SK-N-SH treated with all-trans-retinoic acid at 6 μM for 48 hours (cell line): Measurements from ENCODE around the gene IFI27L1.
A peak's percentile ranks its signal among the peaks of the same experiment; 100 is the strongest.

Experiments
- ATAC-seq: fragments of 200-7000 bp; cut with Tn5 transposase; 3 replicates; pipeline ENCODE4 v1.9.1; 2020; ENCODE audit warnings: mild to moderate bottlenecking, moderate library complexity
- ARNTL ChIP-seq: fragments of 450-650 bp; formaldehyde crosslinking; IDR thresholded peaks from 2 replicates; pipeline ENCODE4 v1.5.0; 2020; ENCODE audit warnings: low read depth, mild to moderate bottlenecking, moderate library complexity, borderline replicate concordance
- BACH2 ChIP-seq: fragments of 250-450 bp; sonication (Bioruptor Pico); IDR thresholded peaks from 2 replicates; pipeline ENCODE4 v1.9.0; 2021; ENCODE audit warnings: mild to moderate bottlenecking, borderline replicate concordance
- CSDC2 ChIP-seq: fragments of 250-450 bp; sonication (Bioruptor Pico); IDR thresholded peaks from 2 replicates; pipeline ENCODE4 v1.5.0; 2020; ENCODE audit warnings: mild to moderate bottlenecking, moderate library complexity
- ESRRG ChIP-seq: fragments of 250-450 bp; sonication (Bioruptor Pico); IDR thresholded peaks from 2 replicates; pipeline ENCODE4 v1.6.1; 2021; ENCODE audit warnings: mild to moderate bottlenecking
- GLIS3 ChIP-seq: fragments of 250-450 bp; sonication (Bioruptor Pico); IDR thresholded peaks from 2 replicates; pipeline ENCODE4 v1.5.0; 2020; ENCODE audit warnings: mild to moderate bottlenecking, moderate library complexity
- ISL1 ChIP-seq: fragments of 250-450 bp; sonication (Bioruptor Pico); IDR thresholded peaks from 2 replicates; pipeline ENCODE4 v2.1.2; 2022; ENCODE audit warnings: mild to moderate bottlenecking, moderate library complexity
- PPARA ChIP-seq: fragments of 250-450 bp; sonication (Bioruptor Pico); IDR thresholded peaks from 2 replicates; pipeline ENCODE4 v1.5.0; 2020; ENCODE audit warnings: mild to moderate bottlenecking, borderline replicate concordance
- RARB ChIP-seq: fragments of 250-450 bp; sonication (Bioruptor Pico); IDR thresholded peaks from 2 replicates; pipeline ENCODE4 v1.8.0; 2021; ENCODE audit warnings: mild to moderate bottlenecking, moderate library complexity
- TCF4 ChIP-seq: fragments of 250-450 bp; sonication (Bioruptor Pico); IDR thresholded peaks from 2 replicates; pipeline ENCODE4 v1.8.0; 2021; ENCODE audit warnings: mild to moderate bottlenecking, moderate library complexity, borderline replicate concordance
- TOX ChIP-seq: fragments of 250-450 bp; sonication (Bioruptor Pico); IDR thresholded peaks from 2 replicates; pipeline ENCODE4 v1.8.0; 2021; ENCODE audit warnings: mild to moderate bottlenecking, moderate library complexity, borderline replicate concordance
- ZFP3 ChIP-seq: fragments of 250-450 bp; sonication (Bioruptor Pico); IDR thresholded peaks from 2 replicates; pipeline ENCODE4 v1.5.0; 2020; ENCODE audit warnings: mild to moderate bottlenecking, moderate library complexity
- ZFP30 ChIP-seq: fragments of 450-650 bp; formaldehyde crosslinking; IDR thresholded peaks from 2 replicates; pipeline ENCODE4 v1.5.0; 2022; ENCODE audit warnings: mild to moderate bottlenecking, moderate library complexity
- ZNF565 ChIP-seq: fragments of 450-650 bp; formaldehyde crosslinking; conservative IDR thresholded peaks from 2 replicates; pipeline ENCODE4 v1.5.0; 2020; ENCODE audit warnings: low read depth, mild to moderate bottlenecking, moderate library complexity
- ZNF70 ChIP-seq: fragments of 450-650 bp; formaldehyde crosslinking; IDR thresholded peaks from 2 replicates; pipeline ENCODE4 v1.5.0; 2020; ENCODE audit warnings: mild to moderate bottlenecking, moderate library complexity
- ZNF8 ChIP-seq: fragments of 450-650 bp; formaldehyde crosslinking; IDR thresholded peaks from 2 replicates; pipeline ENCODE4 v1.5.0; 2020; ENCODE audit warnings: mild to moderate bottlenecking, moderate library complexity
- TF ChIP-seq, protein P1 (sequence below): fragments of 250-450 bp; sonication (Bioruptor Pico); IDR thresholded peaks from 2 replicates; pipeline ENCODE4 v1.5.1; 2020; ENCODE audit warnings: low read depth, mild to moderate bottlenecking, moderate library complexity
- TF ChIP-seq, protein P2 (sequence below): fragments of 250-450 bp; sonication (Bioruptor Pico); IDR thresholded peaks from 2 replicates; pipeline ENCODE4 v1.5.1; 2021; ENCODE audit warnings: mild to moderate bottlenecking, moderate library complexity
- TF ChIP-seq, protein P3 (sequence below): fragments of 250-450 bp; sonication (Bioruptor Pico); IDR thresholded peaks from 2 replicates; pipeline ENCODE4 v1.8.0; 2021; ENCODE audit warnings: low read depth, mild to moderate bottlenecking, moderate library complexity, borderline replicate concordance
- TF ChIP-seq, protein P4 (sequence below): fragments of 250-450 bp; sonication (Bioruptor Pico); IDR thresholded peaks from 2 replicates; pipeline ENCODE4 v1.5.0; 2020; ENCODE audit warnings: mild to moderate bottlenecking, moderate library complexity
- TF ChIP-seq, protein P5 (sequence below): fragments of 250-450 bp; sonication (Bioruptor Pico); IDR thresholded peaks from 2 replicates; pipeline ENCODE4 v1.8.0; 2020; ENCODE audit warnings: mild to moderate bottlenecking, moderate library complexity, borderline replicate concordance

Gene IFI27L1

GRCh38 chr14:94110552-94111181 lies 29.6 kb downstream of the IFI27L1 start, which contains the start of gene IFI27:
IFI27 (plus strand) TSS chr14:94110736.
- ATAC-seq = peak; percentile 41
- TF ChIP-seq, protein P1, sequence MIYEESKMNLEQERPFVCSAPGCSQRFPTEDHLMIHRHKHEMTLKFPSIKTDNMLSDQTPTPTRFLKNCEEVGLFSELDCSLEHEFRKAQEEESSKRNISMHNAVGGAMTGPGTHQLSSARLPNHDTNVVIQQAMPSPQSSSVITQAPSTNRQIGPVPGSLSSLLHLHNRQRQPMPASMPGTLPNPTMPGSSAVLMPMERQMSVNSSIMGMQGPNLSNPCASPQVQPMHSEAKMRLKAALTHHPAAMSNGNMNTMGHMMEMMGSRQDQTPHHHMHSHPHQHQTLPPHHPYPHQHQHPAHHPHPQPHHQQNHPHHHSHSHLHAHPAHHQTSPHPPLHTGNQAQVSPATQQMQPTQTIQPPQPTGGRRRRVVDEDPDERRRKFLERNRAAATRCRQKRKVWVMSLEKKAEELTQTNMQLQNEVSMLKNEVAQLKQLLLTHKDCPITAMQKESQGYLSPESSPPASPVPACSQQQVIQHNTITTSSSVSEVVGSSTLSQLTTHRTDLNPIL (CRISPR knock-in tag) = no peak
- no peak for TF ChIP-seq ZNF565
- TF ChIP-seq PPARA (CRISPR knock-in tag) = no peak
- TF ChIP-seq, protein P2, sequence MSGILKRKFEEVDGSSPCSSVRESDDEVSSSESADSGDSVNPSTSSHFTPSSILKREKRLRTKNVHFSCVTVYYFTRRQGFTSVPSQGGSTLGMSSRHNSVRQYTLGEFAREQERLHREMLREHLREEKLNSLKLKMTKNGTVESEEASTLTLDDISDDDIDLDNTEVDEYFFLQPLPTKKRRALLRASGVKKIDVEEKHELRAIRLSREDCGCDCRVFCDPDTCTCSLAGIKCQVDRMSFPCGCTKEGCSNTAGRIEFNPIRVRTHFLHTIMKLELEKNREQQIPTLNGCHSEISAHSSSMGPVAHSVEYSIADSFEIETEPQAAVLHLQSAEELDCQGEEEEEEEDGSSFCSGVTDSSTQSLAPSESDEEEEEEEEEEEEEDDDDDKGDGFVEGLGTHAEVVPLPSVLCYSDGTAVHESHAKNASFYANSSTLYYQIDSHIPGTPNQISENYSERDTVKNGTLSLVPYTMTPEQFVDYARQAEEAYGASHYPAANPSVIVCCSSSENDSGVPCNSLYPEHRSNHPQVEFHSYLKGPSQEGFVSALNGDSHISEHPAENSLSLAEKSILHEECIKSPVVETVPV (CRISPR knock-in tag) = no peak
- TF ChIP-seq TOX (CRISPR knock-in tag) = no peak
- TF ChIP-seq ARNTL = no peak
- no peak for TF ChIP-seq ZFP3 (CRISPR knock-in tag)
- TF ChIP-seq ZFP30 = no peak
- TF ChIP-seq GLIS3 = no peak
- TF ChIP-seq ZNF8 = no peak
- no peak for TF ChIP-seq ISL1
- no peak for TF ChIP-seq RARB (CRISPR knock-in tag)
- TF ChIP-seq, protein P3, sequence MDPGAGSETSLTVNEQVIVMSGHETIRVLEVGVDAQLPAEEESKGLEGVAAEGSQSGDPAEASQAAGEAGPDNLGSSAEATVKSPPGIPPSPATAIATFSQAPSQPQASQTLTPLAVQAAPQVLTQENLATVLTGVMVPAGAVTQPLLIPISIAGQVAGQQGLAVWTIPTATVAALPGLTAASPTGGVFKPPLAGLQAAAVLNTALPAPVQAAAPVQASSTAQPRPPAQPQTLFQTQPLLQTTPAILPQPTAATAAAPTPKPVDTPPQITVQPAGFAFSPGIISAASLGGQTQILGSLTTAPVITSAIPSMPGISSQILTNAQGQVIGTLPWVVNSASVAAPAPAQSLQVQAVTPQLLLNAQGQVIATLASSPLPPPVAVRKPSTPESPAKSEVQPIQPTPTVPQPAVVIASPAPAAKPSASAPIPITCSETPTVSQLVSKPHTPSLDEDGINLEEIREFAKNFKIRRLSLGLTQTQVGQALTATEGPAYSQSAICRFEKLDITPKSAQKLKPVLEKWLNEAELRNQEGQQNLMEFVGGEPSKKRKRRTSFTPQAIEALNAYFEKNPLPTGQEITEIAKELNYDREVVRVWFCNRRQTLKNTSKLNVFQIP (CRISPR knock-in tag) = no peak
- TF ChIP-seq, protein P4, sequence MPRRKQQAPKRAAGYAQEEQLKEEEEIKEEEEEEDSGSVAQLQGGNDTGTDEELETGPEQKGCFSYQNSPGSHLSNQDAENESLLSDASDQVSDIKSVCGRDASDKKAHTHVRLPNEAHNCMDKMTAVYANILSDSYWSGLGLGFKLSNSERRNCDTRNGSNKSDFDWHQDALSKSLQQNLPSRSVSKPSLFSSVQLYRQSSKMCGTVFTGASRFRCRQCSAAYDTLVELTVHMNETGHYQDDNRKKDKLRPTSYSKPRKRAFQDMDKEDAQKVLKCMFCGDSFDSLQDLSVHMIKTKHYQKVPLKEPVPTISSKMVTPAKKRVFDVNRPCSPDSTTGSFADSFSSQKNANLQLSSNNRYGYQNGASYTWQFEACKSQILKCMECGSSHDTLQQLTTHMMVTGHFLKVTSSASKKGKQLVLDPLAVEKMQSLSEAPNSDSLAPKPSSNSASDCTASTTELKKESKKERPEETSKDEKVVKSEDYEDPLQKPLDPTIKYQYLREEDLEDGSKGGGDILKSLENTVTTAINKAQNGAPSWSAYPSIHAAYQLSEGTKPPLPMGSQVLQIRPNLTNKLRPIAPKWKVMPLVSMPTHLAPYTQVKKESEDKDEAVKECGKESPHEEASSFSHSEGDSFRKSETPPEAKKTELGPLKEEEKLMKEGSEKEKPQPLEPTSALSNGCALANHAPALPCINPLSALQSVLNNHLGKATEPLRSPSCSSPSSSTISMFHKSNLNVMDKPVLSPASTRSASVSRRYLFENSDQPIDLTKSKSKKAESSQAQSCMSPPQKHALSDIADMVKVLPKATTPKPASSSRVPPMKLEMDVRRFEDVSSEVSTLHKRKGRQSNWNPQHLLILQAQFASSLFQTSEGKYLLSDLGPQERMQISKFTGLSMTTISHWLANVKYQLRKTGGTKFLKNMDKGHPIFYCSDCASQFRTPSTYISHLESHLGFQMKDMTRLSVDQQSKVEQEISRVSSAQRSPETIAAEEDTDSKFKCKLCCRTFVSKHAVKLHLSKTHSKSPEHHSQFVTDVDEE (CRISPR knock-in tag) = no peak
- no peak for TF ChIP-seq ESRRG (CRISPR knock-in tag)
- TF ChIP-seq, protein P5, sequence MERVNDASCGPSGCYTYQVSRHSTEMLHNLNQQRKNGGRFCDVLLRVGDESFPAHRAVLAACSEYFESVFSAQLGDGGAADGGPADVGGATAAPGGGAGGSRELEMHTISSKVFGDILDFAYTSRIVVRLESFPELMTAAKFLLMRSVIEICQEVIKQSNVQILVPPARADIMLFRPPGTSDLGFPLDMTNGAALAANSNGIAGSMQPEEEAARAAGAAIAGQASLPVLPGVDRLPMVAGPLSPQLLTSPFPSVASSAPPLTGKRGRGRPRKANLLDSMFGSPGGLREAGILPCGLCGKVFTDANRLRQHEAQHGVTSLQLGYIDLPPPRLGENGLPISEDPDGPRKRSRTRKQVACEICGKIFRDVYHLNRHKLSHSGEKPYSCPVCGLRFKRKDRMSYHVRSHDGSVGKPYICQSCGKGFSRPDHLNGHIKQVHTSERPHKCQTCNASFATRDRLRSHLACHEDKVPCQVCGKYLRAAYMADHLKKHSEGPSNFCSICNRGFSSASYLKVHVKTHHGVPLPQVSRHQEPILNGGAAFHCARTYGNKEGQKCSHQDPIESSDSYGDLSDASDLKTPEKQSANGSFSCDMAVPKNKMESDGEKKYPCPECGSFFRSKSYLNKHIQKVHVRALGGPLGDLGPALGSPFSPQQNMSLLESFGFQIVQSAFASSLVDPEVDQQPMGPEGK (CRISPR knock-in tag) = no peak
- no peak for TF ChIP-seq ZNF70 (CRISPR knock-in tag)

DNA sequence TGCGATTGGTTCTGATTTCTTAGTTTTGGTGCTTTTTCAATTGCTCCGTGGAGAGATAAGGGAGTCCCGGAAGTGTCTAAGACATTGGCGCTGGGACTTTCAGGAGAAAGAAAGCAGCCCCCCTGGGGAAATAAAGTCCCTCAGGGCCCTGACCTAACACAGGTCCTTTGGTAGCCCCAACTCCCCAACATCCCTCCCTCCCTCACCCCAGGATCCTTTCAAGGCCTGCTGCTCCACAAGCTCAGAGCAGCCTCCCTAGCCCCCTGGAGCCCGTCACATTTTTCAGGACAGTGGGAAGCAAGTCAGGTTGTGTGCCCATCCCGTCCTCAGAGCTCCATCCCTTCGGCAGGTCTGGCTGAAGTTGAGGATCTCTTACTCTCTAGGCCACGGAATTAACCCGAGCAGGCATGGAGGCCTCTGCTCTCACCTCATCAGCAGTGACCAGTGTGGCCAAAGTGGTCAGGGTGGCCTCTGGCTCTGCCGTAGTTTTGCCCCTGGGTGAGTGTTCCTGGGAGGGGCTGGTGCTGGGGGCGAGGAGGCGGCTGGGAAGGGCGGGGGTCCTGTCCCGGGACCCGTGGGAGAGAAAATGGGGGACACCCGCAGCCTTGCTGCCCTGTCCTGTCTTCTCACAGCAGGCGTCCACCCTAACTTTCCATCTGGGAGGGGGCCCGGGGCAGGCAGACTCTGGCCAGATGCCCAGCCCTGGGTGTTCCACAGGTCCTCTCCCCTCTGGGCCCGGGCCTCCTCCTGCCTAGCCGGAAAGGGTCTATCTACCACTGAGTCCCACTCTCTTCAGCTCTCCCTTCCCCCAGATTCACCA lies 30.4 kb downstream of the IFI27L1 start:
- TF ChIP-seq ZFP30 (no peak), ZFP3 (CRISPR knock-in tag) (no peak), TCF4 (CRISPR knock-in tag) (no peak), BACH2 (CRISPR knock-in tag) (no peak), ZNF70 (CRISPR knock-in tag) (no peak), GLIS3 (no peak), RARB (CRISPR knock-in tag) (no peak)
- ATAC-seq = no peak

DNA sequence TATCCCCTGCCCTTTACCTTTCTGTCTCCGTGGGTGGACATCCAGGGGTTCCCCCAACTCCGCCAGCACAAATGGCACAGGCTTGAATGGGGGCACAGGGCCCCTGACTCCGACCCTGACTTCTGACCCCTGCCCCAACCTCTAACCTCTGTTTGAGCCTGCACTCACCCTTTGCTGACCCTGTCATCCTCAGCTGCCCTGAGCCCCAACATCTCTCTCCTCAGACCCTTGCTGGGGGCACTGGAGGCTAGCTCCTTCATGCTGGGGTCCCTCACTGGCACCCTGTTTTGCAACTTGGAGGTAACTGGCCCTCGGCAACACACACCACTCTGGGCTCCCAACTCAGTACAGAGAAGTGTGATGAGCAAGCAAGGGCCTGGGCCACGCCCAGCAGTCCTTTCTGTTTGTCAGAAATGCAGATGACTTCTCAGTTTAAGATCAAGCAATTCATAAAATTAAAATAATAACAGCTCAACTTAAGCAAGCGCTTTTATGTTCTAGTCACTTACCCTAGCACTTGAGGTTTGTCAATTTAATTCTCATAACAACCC lies 31.5 kb downstream of the IFI27L1 start:
- no peak for ATAC-seq
- TF ChIP-seq CSDC2 (CRISPR knock-in tag) = no peak
